Astrocyte of the spinal cord (primary cell): ENCODE data around the gene ACTRT2.

Experiments
- DNase-seq: peaks from one replicate; pipeline ENCODE4 v3.0.0; 2011; ENCODE audit warnings: low read depth, low spot score
- H3K4me3 ChIP-seq: 2 replicates; pipeline ENCODE4 v1.5.1; 2011; ENCODE audit warnings: low read depth, mild to moderate bottlenecking, low read length, moderate library complexity
- CTCF ChIP-seq: IDR thresholded peaks from 2 replicates; pipeline ENCODE4 v1.5.1; 2012; ENCODE audit warnings: low read depth, mild to moderate bottlenecking, low read length, inconsistent platforms
- in situ Hi-C: cut with HindIII; loops from 2 replicates; pipeline ENCODE4 v1.10.0; 2017; ENCODE audit warnings: low sequenced_read_pairs

ACTRT2 gene

GRCh38 chr1:3036447-3037280 lies 15.4 kb downstream of the ACTRT2 start:
- DNase-seq, result no peak
- H3K4me3 ChIP-seq, result no peak overlapping the region
- in situ Hi-C loops, result no loop called here
- no peak for TF ChIP-seq CTCF

- DNase-seq, result no peak
- in situ Hi-C loops, result no loop called here
Observed at GRCh38 chr1:3037281-3038040, 16.2 kb downstream of the ACTRT2 start.

GRCh38 chr1:3038113-3038551 lies 16.9 kb downstream of the ACTRT2 start:
- no peak for DNase-seq
- TF ChIP-seq CTCF, result no peak
- in situ Hi-C loops, result no loop called here

More at GRCh38 chr1:3037281-3038040, 16.2 kb downstream of the ACTRT2 start:
- no peak overlapping the region for H3K4me3 ChIP-seq
- no peak for TF ChIP-seq CTCF

GRCh38 chr1:3038571-3039181 lies 17.4 kb downstream of the ACTRT2 start:
- H3K4me3 ChIP-seq, result no peak overlapping the region
- DNase-seq, result no peak
- in situ Hi-C loops, result no loop called here
- no peak for TF ChIP-seq CTCF

More at GRCh38 chr1:3038113-3038551, 16.9 kb downstream of the ACTRT2 start:
- H3K4me3 ChIP-seq, result no peak overlapping the region

DNA sequence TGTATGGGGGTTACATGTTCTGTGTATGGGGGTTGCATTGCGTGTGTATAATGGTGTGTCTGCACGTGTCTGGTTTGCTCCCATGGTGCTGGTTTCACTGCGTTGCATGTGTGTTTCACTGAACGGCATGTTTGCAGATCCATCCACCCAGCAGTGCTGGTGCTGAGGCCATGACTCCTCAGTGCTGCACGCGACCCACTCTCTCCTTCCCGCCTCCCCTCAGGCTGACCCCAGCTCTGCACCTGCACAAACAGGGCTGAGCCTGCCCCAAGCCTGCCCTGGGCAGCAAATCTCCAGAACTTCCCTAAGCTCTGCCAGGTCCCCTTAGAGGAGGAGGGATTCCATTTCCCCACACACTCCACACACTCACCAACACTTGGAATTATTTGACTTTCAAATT lies 18.7 kb downstream of the ACTRT2 start:
- no peak for TF ChIP-seq CTCF
- DNase-seq, result no peak
- no peak overlapping the region for H3K4me3 ChIP-seq
- in situ Hi-C loops, result no loop called here

DNA sequence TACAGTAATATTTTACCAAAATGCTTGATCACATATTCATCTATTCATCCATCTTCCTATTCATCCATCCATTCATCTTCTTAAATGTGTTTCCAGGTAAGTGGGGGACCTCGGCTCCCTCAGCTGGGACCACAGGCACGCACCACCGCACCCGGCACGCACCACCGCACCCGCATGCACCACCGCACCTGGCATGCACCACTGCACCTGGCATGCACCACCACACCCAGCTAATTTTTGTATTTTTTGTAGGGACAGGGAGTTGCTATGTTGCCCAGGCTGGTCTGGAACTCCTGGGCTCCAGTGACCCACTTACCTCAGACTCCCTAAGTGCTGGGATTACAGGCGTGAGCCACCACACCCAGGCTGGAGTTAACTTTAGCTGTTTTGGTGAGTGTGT lies 21.2 kb downstream of the ACTRT2 start:
- in situ Hi-C loops, result no loop called here
- H3K4me3 ChIP-seq, result no peak overlapping the region
- no peak for DNase-seq
- TF ChIP-seq CTCF, result no peak
